WERI-Rb-1 (cell line): ENCODE measurements around the gene ALDH6A1.

Source experiments
- DNase-seq: peaks from one replicate; pipeline ENCODE4 v3.0.0-alpha.2; 2020
- H3K27ac ChIP-seq: fragments of 250-450 bp; sonication (Bioruptor Pico); 2 replicates; pipeline ENCODE4 v1.5.1; 2020; ENCODE audit warnings: mild to moderate bottlenecking, moderate library complexity
- H3K27me3 ChIP-seq: fragments of 250-450 bp; sonication (Bioruptor Pico); 2 replicates; pipeline ENCODE4 v1.5.1; 2021; ENCODE audit warnings: mild to moderate bottlenecking, low read depth, moderate library complexity; ENCODE audit not compliant: insufficient read depth, severe bottlenecking
- H3K36me3 ChIP-seq: fragments of 250-450 bp; sonication (Bioruptor Pico); 2 replicates; pipeline ENCODE4 v1.5.1; 2020; ENCODE audit warnings: mild to moderate bottlenecking, moderate library complexity
- H3K4me3 ChIP-seq: 2 replicates; pipeline ENCODE4 v1.5.1; 2011; ENCODE audit warnings: low read depth, mild to moderate bottlenecking, control low read depth, low read length
- H3K9me3 ChIP-seq: fragments of 250-450 bp; sonication (Bioruptor Pico); 2 replicates; pipeline ENCODE4 v1.5.1; 2021; ENCODE audit warnings: mild to moderate bottlenecking, moderate library complexity; ENCODE audit not compliant: severe bottlenecking
- TF ChIP-seq, protein P1 (sequence below): IDR thresholded peaks from 2 replicates; pipeline ENCODE4 v1.5.1; 2011; ENCODE audit warnings: low read depth, mild to moderate bottlenecking, control low read depth, inconsistent platforms, low read length

Gene ALDH6A1

DNA sequence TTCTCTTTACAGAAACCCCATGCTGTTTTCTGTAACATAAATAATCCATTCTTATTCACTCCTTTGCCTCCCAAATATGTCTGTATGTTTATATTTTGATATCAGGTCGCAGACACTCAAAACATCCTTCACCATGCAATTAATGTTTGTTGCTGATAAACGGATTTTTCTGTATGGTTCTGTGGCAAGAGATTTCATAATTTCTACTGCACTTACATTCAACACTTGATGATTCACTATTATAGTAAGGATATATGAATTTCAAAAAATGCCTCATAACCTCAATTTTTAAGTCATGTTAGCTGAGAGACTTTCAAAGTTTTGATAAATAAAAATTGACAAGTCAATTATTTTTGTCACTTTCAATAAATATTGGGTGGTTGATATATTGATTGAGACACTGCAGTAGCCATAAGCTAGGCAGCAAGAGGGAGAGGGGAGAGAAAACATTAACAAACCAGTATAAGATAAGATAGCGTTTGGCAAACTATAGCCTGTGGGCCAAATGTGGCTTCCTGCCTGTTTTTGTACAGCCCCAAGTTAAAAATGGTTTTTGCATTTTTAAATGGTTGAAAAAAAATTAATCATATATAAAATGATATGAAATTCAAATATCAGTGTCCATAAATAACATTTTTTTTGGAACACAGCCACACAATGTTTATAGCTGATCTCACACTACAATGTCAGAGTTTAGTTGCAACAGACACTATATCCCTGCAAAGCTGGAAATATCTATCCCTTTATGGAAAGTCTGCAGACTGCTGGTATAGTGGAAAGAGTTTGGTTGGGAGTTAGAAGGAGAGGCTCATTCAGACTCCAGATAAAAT is 18.3 kb downstream of the ALDH6A1 start:
- DNase-seq: no peak
- no peaks in the 10 kb centered on the region for H3K27me3 ChIP-seq
- H3K27ac ChIP-seq: no peak overlapping the region
- TF ChIP-seq, protein P1, sequence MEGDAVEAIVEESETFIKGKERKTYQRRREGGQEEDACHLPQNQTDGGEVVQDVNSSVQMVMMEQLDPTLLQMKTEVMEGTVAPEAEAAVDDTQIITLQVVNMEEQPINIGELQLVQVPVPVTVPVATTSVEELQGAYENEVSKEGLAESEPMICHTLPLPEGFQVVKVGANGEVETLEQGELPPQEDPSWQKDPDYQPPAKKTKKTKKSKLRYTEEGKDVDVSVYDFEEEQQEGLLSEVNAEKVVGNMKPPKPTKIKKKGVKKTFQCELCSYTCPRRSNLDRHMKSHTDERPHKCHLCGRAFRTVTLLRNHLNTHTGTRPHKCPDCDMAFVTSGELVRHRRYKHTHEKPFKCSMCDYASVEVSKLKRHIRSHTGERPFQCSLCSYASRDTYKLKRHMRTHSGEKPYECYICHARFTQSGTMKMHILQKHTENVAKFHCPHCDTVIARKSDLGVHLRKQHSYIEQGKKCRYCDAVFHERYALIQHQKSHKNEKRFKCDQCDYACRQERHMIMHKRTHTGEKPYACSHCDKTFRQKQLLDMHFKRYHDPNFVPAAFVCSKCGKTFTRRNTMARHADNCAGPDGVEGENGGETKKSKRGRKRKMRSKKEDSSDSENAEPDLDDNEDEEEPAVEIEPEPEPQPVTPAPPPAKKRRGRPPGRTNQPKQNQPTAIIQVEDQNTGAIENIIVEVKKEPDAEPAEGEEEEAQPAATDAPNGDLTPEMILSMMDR: no peak
- no peak overlapping the region for H3K4me3 ChIP-seq
- H3K36me3 ChIP-seq: peaks cover 31% of the 10 kb centered on the region
- H3K9me3 ChIP-seq: no peaks in the 10 kb centered on the region

DNA sequence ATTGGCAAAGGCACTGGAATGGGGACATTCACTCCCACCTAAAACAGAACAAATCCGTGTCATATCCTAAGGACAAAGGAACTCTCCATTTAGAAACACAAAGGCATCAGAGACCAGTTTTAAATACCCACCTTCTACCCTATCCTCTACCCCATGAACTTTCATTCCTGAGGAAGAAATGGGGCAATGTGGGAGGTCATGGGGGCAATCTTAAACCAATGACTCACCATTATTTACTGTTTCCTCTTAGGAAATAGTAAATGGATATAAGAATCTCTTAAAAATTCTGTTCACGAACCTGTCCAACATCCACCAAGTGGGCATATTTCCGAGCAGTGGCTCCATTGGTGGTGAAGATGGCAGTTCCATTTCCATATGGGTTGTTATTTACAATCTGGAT is 19.4 kb downstream of the ALDH6A1 start:
- TF ChIP-seq, protein P1: no peak
- no peak overlapping the region for H3K4me3 ChIP-seq
- peaks cover 21% of the 10 kb centered on the region for H3K36me3 ChIP-seq
- no peaks in the 10 kb centered on the region for H3K9me3 ChIP-seq
- no peak overlapping the region for H3K27ac ChIP-seq
- no peak for DNase-seq
- H3K27me3 ChIP-seq: no peaks in the 10 kb centered on the region

DNA sequence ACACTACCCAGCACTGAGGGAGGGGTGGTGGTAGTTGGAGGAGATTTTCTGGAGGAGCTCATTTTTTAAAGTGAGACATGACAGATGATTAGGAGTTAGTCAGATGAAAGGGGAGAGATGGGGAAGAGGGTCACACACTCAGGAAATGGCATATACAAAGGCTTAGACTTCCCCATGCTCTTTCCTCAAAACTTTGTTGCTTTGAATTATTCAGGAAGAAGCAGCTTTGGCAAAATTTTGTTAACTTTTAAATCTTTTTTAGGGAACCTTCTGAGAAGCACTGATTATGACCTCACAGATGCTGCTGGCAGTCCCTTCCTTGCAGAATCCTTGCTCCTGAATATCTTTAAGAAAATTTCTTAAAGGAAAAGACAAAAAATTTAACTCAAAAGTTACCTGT is 19.8 kb downstream of the ALDH6A1 start:
- Histone ChIP-seq H3K36me3 (peaks cover 21% of the 10 kb centered on the region), H3K27me3 (no peaks in the 10 kb centered on the region), H3K9me3 (no peaks in the 10 kb centered on the region), H3K4me3 (no peak overlapping the region), H3K27ac (no peak overlapping the region)
- DNase-seq: no peak
- TF ChIP-seq, protein P1: no peak

DNA sequence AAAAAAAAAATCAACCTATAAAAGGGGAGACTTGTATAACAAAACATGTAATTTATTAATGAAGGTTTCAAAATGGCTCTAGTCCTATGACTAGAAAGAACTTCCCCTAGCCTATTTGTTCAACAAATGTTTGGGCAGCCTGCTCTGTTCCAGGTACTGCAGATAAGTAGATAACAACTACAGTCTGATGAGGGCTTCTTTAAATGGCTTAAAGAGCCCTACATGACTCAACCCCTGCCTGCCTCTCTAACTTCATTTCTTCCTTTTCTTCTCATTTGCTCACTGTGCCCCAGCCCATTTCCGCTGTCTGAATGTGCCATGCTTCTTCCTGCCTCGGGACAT is 21.5 kb downstream of the ALDH6A1 start:
- Histone ChIP-seq H3K27ac (no peak overlapping the region), H3K27me3 (no peaks in the 10 kb centered on the region), H3K36me3 (peaks cover 21% of the 10 kb centered on the region), H3K9me3 (no peaks in the 10 kb centered on the region), H3K4me3 (no peak overlapping the region)
- DNase-seq: no peak
- TF ChIP-seq, protein P1: no peak

DNA sequence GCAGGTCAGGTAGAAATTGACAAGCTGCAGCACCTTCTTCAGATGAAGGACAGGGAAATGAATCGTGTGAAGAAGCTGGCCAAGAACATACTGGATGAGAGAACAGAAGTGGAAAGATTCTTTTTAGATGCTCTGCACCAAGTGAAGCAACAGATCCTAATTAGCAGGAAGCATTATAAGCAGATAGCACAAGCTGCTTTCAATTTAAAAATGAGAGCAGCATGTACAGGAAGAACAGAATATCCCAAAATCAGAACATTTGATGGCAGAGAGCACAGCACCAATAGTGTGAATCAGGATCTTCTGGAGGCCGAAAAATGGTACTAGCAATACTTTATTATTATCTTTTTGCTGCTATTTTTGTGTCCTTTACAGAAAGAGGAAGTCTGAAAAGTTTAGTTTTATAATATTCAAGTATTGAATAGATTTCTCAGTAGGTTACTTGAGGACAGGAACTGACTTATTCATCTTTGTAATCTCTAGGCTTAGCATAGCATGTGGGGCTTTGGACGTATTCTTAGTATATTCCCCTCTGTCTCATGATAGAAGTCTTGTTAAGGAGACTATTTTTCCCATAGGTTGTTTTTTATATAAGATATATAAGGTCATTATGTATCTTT is 34.3 kb downstream of the ALDH6A1 start:
- TF ChIP-seq, protein P1: no peak
- no peak for DNase-seq
- Histone ChIP-seq H3K9me3 (no peaks in the 10 kb centered on the region), H3K36me3 (no peaks in the 10 kb centered on the region), H3K27me3 (no peaks in the 10 kb centered on the region), H3K27ac (no peak overlapping the region), H3K4me3 (no peak overlapping the region)
